ENCODE measurements around the gene PSMB10. TPM values are rescaled to one million over a fixed set of nuclear protein-coding genes. Genes with fewer than 3 reads are reported as not detected.
"Not testable (repeated sequence)": the region's sequence is repeated elsewhere in the genome, so short reads cannot be mapped to it uniquely, and the experiment has no call there.

Gene PSMB10
- total RNA-seq, 1 donor from 2014 or later: 13.3 TPM

DNA sequence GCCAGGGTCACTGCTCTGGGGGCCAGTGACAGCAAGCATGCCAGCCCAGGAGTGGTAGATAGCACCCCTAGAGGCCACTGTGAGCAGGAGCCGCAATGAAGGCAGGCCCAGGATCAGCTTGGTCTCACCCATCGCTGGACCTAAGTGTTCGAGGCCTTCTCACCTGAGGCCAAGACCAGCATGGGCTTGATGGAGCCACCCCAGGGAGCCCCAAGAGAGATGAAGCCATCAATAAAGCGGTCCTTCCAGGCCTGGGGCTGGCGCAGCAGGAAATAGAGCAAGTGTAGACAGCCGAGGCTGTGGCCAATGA lies 5.5 kb upstream of the PSMB10 start:
- DNase-seq: no peak

DNA sequence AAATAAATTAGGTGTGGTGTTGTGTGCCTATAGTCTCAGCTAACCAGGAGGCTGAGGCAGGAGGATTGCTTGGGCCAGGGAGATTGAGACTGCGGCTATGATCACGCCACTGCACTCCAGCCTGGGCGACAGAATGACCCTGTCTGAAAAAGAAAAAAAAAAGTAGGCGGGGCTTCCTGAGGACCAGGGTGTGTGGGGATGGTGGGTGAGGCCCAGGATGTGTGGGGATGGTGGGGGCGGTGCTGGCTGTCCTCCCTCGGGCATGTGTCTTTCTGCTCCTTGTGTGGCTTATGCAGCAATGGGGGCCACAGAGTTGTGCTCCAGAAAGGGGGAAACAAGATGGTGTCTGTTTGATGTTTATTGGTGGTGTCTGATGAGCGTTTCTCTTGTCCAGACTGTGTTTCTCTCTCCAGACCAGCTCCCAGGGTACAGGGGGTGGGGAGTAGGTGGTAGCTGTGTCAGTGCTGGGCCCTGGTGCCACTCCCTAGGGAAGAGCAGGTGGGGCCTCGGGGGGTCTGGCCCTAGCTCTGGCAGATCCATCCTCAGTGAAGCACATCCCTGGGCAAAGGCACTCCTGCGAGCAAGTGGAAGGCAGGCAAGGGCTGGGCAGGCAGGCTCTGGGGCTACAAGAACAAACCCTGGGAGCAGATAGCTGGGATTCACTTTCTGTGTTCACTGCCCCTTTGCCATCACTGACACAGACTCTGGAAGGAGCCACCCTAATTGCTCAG lies 5.0 kb upstream of the PSMB10 start:
- no peak for DNase-seq

DNA sequence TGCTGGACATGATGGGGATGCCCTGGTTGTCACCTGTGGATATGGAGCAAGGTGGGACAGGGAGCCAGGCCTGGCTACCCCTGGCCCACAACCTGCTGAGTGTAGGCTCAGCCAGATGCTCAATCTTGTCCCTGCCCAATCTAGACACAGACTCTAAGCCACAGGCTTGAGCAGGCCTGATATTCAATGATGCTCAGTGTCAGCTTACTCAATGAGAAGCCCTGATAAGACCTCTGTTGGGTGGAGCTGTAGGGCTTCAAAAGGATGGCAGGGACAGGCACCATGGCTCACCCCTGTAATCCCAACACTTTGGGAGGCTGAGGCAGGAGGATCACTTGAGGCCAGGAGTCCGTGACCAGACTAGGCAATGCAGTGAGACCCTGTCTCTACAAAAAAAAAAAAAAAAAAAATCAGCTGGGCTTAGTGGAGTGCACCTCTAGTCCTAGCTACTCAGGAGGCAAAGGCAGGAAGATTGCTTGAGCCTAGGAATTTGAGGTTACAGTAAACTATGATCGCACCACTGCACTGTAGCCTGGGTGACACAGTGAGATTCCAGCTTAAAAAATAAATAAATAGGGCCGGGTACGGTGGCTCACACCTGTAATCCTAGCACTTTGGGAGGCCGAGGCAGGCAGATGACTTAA lies 3.9 kb upstream of the PSMB10 start:
- DNase-seq: no peak

DNA sequence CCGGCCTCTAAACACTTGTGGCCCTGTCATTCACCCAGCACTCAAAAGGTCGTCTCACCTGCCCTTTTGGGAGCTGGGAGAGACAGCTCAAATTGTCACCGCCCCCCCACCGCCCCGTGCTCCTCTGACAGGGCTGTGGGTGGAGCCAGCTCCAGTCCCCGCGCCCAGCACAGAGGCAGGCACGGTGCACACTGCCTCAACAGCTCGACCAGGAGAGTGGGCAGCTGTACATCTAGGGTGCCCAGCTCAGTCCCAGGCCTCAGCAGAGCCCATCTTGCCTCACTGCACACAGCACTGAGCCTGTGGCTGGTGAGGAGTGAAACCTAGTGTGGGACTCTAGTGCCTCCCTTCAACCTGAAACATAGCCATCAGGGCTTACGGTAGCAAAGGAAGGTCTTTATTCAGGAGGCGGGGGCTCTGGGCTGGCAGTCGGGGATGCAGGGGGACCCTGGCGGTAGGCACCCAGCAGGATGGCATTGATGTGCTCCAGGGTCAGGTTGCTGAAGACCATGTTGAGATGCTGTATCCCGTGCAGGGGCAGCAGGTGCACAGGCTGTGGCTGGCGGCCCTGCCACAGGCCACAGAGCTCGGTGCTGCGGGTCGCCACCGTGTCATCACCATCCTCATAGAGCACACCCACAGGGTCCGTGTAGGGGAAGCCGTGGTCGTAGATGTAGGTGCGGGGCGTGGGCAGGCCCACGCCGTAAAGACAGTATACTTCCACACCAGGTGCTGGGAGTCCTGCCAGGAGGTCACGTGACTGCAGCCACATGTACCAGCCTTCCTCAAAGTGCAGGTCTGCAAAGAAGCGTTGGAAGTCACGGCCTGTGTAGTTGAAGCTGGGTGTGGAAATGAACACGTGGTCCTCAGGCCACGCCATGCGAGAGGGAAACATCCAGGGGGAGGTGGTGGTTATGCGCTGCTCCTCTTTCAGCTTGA lies 3.1 kb upstream of the PSMB10 start:
- DNase-seq: no peak

DNA sequence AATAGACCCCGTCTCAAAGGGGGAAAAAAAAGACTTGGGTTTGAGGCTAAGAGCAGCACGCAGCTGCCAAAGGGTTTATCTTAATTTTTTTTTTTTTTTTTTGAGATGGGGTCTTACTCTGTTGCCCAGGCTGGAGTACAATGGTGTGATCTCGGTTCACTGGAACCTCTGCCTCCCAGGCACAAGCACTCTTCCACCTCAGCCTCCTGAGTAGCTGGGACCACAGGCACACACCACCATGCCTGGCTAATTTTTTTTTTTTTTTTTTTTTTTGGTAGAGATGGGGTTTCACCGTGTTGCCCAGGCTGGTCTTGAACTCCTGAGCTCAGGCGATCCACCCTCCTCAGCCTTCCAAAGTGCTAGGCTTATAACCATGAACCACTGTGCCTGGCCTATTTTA lies 1.1 kb upstream of the PSMB10 start:
- not testable (repeated sequence) for DNase-seq

DNA sequence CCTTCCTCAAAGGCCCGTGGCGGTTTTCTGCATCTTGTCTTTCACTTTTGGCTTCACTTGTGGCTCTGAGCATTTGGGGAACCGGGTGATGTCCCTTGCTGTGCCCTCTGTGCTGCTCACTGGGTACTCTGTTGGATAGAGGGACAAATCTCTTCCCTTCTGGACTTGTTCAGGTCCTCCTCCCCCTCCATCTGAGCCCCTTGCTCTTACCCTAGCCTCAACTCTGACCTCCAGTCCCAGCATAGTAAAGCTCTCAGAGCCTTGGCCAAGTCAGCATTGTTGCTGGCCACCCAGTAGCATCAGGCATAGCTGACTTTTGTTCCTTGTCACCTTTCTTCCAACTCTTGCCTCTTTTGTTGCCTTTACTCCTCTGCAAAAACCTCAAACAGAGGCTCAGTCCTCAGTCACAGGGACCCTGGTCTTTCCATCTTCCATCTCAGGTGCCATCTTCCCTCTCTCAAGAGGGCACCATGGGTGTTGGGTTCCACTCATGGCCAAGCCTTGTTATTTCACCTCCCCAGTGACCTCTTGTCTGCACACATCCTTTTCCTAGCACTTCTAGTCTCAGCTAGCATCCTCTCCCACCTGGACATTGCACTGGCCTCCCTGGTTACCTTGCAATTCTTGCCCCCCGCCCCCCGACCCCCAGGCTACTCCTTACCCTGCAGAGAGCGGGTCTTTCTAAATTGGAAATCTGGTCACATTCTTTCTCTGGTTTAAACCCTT lies 393 bp upstream of the PSMB10 start:
- peak; percentile 42 for DNase-seq

DNA sequence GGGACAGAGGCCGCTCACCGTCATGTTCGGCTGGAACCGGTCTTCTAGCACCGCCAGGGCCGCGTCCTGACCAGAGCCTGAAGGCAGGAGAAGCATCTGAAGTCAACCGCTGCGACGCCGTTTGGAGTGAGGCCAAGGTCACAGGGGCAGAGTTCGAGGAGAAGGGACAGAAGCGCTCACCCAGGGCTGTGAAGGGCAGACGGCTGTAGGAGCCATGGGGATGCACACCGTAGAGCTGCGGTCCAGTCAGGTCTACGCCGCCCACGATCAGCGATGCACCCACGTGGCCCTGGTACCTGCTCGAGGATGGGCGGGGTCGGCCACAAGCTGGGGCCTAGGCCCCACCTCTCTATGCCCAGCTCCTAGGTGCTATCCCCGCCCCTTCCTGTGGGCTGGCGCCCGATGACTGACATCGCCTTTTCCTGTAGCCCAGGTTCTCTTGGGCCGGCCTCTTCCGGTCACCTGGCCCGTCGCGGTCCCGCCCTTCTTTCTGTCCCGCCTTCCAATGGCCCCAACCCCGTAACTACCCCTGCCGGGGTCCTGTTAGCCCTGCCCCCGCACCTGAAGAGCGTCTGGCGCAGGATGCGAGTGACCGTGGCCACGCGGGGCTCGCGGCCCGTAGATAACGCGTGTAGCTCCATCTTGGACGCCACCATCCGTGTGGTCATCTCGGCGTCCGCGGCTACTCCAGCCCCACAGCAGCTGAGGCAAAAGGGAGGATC lies 1.1 kb downstream of the PSMB10 start:
- DNase-seq: peak; percentile 94

DNA sequence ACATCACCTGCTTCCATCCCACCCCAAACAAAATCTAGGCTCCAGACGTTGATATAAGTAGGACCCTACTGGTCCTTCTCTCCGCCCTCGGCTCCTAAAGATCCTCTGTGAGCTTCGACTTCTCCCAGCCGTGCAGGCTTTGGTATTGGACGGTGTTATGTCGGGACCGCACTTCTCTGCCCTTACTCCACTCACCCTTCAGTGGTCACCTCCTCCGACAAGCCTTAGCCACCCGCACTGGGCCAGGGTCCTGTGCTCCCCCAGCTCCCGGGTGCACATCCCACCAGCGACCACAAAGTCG lies 1.6 kb downstream of the PSMB10 start:
- no peak for DNase-seq

DNA sequence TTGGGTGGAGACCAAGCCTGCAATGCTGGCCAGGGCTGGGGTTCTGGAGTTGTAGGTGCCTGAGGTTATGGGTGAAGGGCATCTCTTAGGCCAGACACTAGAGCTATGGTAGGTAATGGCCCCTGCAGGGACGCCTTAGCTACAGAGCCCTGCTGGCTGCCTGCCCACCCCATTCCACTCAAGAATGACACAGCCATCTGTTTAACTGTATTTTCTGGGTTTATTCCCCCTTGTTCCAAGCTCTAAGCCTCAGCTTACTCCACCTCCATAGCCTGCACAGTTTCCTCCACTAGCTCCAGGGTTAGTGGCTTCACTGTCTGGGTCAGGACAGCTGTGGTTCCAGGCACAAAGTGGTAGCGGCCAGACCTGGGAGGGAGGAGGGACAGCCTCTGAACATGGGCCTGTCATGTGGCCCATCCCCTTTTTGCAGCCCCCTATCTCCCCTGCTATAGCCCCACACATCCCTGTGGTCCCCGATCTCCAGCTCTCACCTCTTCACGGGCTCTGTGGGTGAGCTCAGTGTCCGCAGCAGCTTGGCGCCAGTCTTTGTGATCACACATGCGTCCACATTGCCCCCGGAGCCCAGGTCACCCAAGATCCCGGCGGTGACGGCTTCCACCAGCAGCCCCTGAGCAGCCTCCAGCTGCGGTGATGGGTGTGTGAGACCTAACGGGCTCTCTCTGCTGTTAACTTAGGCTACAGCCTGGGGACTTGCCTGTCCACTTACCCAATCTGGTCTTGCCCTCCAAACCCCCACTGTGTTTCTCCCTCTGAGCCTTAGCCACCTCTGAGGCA lies 2.1 kb downstream of the PSMB10 start:
- DNase-seq: no peak

DNA sequence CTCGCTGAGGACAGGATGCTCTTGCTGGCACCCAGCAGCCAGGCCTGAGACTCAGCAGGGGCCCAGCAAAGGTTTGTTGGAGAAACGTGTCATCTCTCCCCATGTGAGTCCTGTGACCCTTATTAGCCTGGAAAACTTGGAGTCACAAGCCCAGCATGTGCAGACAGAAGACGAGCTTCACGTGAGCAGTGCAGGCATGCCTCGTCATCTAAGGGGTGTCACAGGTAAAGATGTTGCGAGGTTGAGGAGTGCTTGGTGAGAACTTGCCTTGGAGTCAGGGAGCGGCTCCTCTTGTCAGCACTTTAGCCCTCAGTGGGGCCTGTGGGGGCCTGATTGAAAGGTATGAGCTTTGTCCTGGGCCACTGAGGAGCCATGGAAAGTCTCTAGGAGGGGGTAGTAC lies 2.8 kb downstream of the PSMB10 start:
- DNase-seq: no peak

DNA sequence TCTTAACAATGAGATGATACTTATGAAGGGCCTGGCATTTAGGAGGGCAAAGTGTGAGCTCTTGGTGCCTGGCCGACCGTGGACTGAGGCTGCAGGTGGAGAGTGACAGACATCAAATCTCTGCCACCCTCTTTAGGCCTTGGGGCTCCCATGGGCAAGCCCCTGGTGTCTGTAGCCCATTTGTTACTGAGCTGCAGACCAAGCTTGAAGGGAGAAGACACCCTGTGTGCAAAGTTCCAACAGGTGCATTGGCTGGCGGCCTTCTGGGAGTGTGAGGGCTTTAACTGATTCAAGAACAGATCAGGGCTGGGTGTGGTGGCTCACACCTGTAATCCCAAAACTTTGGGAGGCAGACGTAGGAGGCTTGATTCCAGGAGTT lies 4.2 kb downstream of the PSMB10 start:
- no peak for DNase-seq

DNA sequence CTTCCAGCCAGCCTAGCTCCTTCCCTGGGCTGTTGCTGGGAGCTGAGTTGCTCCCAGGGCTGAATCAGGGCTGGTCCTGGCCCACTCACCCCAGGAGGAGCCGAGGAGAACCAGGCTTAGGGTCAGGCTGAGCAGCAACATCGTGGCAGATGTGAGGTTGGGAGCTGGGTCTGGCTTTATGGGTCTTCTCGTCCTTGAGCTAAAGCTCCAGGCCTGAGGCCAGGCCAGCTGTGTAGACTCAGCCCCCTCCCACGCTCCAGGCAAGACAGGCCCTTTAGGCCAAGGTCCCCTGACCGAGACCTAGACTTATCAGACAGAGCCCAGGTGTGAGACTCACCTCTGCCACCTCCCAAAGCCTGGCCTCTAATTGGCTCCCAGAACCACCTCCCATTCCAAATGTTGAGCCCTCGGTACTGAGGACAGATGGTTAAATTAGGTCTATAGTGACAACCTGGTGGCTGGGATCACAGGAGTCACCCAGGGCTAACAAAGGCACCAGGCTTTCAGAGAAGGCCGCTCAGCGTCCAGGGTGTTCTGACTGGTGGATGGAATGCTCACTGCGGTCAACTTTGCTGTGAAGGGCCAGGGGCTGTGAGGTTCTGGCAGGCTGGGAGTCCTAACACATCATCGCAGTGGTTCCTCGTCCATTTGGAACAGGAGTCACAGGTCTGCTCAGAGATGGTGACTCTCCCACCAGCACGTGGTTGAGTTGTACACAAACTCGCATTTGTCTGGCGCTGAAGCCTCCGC lies 4.8 kb downstream of the PSMB10 start, which contains the start of gene CTRL:
Gene CTRL (minus strand): TSS at position 151 of the 750 bp plus-strand sequence. CDS start 10 bp downstream, at position 141.
- no peak for DNase-seq

DNA sequence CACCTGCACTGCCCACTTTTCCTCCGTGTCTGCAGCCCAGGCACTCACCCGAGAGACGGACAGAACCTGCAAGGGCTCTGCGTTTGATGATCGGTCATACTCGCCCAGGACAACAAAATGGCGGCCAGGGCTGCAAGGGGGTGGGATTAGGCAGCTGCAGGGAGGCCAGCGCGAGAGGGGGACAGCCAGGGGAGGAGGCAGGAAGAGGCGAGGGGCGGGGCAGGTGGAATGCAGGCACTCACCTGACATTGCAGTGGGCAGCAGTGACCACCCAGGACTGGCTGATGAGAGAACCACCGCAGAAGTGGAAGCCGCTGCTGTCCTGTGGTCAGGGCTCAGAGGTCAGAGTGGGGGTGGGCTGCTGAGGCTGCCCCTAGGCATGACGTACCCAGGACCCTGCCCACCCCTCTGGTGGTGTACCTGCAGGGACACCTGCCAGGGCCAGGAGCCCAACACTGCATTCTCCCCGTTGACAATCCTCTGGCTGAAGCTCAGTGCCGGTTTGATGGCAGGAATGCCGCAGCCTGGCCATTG lies 5.9 kb downstream of the PSMB10 start:
- DNase-seq: no peak

DNA sequence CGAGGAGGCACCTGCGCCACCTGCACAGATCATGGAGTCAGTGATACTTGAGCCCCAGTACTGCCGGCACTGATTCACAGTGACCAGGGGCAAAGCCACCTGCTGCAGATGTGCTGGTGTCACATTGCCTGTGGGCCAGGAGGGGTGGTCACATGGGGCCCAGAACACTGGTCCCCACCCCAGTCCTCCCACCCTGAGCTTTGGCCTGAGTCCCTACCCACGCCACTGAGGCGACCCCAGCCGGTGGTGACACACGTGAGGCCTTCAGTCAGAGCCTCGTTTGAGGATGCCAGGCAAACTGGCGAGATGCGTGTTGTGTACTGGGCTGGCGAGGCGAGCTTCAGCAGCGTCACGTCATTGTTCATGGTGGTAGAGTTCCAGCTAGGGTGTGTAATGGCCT lies 6.5 kb downstream of the PSMB10 start:
- DNase-seq: no peak

DNA sequence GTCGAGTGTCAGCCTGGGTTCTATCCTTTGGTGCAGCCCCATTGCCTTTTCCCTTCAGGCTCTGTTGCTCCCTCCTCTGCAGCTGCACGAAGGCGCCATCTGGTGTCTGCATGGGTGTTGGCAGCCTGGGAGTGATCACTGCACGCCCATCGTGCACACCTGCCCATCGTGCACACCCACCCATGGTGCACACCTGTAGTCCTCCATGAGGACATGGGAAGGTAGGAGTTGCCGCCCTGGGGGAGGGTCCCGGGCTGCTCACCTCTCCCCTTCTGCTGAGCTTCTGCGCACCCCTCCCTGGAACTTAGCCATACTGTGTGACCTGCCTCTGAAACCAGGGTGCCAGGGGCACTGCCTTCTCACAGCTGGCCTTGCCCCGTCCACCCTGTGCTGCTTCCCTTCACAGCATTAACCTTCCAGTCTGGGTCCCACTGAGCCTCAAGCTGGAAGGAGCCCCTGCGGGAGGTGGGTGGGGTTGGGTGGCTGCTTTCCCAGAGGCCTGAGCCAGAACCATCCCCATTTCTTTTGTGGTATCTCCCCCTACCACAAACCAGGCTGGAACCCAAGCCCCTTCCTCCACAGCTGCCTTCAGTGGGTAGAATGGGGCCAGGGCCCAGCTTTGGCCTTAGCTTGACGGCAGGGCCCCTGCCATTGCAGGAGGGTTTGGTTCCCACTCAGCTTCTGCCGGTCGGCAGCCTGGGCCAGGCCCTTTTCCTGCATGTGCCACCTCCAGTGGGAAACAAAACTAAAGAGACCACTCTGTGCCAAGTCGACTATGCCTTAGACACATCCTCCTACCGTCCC lies 7.9 kb downstream of the PSMB10 start:
- DNase-seq: peak; percentile 66

DNA sequence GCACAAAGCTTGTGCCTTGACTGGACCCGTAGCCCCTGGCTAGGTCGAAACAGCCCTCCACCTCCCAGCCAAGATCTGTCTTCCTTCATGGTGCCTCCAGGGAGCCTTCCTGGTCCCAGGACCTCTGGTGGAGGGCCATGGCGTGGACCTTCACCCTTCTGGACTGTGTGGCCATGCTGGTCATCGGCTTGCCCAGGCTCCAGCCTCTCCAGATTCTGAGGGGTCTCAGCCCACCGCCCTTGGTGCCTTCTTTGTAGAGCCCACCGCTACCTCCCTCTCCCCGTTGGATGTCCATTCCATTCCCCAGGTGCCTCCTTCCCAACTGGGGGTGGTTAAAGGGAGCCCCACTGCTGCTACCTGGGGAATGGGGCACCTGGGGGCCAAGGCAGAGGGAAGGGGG lies 8.5 kb downstream of the PSMB10 start:
- no peak for DNase-seq

DNA sequence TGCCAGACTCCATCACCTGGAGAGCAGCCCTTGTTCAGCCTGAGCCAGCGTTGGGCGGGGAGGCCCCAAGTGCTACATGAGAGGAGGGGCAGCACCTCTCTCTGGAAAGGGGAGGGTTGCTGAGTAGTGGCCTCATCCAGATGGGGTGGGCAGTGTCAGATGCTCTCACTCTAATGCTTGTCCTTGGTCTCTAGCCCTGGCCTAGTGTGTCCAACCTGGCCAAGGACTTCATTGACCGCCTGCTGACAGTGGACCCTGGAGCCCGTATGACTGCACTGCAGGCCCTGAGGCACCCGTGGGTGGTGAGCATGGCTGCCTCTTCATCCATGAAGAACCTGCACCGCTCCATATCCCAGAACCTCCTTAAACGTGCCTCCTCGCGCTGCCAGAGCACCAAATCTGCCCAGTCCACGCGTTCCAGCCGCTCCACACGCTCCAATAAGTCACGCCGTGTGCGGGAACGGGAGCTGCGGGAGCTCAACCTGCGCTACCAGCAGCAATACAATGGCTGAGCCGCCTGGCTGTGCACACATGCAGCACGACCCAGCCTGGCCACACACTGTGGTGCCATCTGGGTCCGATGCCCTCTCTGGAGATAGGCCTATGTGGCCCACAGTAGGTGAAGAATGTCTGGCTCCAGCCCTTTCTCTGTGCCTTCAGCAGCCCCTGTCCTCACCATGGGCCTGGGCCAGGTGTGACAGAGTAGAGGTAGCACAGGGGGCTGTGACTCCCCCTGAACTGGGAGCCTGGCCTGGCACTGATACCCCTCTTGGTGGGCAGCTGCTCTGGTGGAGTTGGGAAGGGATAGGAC lies 9.3 kb downstream of the PSMB10 start:
- DNase-seq: no peak

DNA sequence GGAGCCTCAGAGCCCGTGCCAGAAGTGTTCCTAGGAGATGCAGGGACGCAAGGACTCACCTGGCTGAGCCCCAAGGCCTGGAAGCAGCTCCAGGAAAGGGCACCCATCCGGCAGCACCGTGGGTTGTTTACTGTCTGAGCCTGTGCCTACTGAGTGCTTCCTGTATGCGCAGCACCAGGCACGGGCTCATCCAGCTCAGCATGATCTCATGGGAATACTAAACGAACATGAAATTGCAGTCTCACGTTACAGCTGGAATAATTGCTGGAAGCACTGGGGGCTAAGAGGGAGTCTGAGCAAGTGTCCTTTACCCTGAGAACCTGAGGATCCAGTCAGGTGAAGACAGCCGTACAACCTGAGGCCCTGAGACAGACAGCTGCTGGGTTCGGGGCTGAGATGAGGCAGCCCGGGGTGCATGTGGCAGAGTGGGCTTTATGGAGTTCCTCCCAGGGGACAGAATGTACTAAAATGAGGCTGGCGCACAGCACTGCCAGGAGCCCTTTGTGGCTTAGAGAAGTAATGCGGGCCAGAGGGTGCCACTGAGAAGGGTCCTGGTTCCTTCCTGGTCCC lies 10.4 kb downstream of the PSMB10 start:
- peak; percentile 43 for DNase-seq

Data from occipital lobe (tissue), 2 donors.